Endothelial cell of umbilical vein (primary cell): Measurements from ENCODE around the gene AK4. TPM values are rescaled to one million over a fixed set of nuclear protein-coding genes. Genes with fewer than 3 reads are reported as not detected.

Experiments
- BruUV-seq: library from RNA; stranded (reverse); fragments of 400-500 nt; replicated peaks from 2 replicates; lab custom pipeline; 2021; lab: Mats Ljungman, UMichigan
- CTCF ChIA-PET: fragments of 300-600, 350-600 bp; sonication (Branson Sonifier 250); formaldehyde crosslinking; loops from one replicate; lab custom pipeline; 2021; ENCODE audit warnings: antibody characterized with exemption, inconsistent platforms; lab: Charles Lee
- POLR2A ChIA-PET: fragments of 300-600, 350-600 bp; sonication (Branson Sonifier 250); formaldehyde crosslinking; loops from one replicate; lab custom pipeline; 2021; ENCODE audit warnings: antibody characterized with exemption, inconsistent platforms; lab: Charles Lee
- DNase-seq: peaks from one replicate; pipeline ENCODE4 v3.0.0-alpha.2; 2011; ENCODE audit warnings: low read depth, low spot score
- FAIRE-seq: peaks from 2 replicates; lab custom pipeline; 2011; peaks lifted over from hg19 to GRCh38; lab: Jason Lieb, UNC
- H2AFZ ChIP-seq: 2 replicates; pipeline ENCODE4 v1.6.0; 2012; ENCODE audit warnings: low read depth, low read length, control low read depth, inconsistent platforms
- H3K27ac ChIP-seq: 2 replicates; pipeline ENCODE4 v1.5.1; 2011; ENCODE audit warnings: low read depth, mild to moderate bottlenecking, control low read depth, low read length, moderate library complexity; ENCODE audit not compliant: insufficient read depth
- H3K27me3 ChIP-seq, 2 experiments: 2 replicates each; pipeline versions ENCODE4 v1.6.0 to v1.6.1; 2011; ENCODE audit warnings: low read length in 2 of 2, mixed read lengths in 1 of 2; ENCODE audit not compliant: control insufficient read depth in 2 of 2, insufficient read depth in 2 of 2
- H3K36me3 ChIP-seq, 2 experiments: 2 replicates in 1 of 2; 3 replicates in 1 of 2; pipeline ENCODE4 v1.5.1; 2011; ENCODE audit warnings: low read length in 2 of 2, mild to moderate bottlenecking in 1 of 2, moderate library complexity in 1 of 2; ENCODE audit not compliant: control insufficient read depth in 2 of 2, insufficient read depth in 2 of 2; ENCODE audit errors: extremely low read depth in 1 of 2
- H3K4me1 ChIP-seq: 3 replicates; pipeline ENCODE4 v1.5.1; 2011; ENCODE audit warnings: mild to moderate bottlenecking, low read length; ENCODE audit not compliant: control insufficient read depth, insufficient read depth; ENCODE audit errors: extremely low read depth
- H3K4me2 ChIP-seq: 2 replicates; pipeline ENCODE4 v1.6.1; 2011; ENCODE audit warnings: low read length, control low read depth, mixed read lengths; ENCODE audit not compliant: insufficient read depth
- H3K4me3 ChIP-seq, 3 experiments: fragments of 200-600 bp in 1 of 3; sonication (generic), shearing (Covaris generic) in 1 of 3; replicated peaks in 1 of 3; 2 replicates each; pipeline ENCODE4 v1.5.1; 2011 to 2016; ENCODE audit warnings: control low read depth in 3 of 3, low read length in 3 of 3, mild to moderate bottlenecking in 2 of 3, inconsistent platforms in 1 of 3, low read depth in 1 of 3, moderate library complexity in 1 of 3; ENCODE audit not compliant: insufficient read depth in 1 of 3
- H3K79me2 ChIP-seq: 2 replicates; pipeline ENCODE4 v1.6.0; 2012; ENCODE audit warnings: low read length, inconsistent platforms; ENCODE audit not compliant: control insufficient read depth, insufficient read depth
- H3K9ac ChIP-seq: replicated peaks from 2 replicates; pipeline ENCODE3; 2011; ENCODE audit warnings: low read length, control low read depth; ENCODE audit not compliant: insufficient read depth; ENCODE audit errors: extremely low read depth
- H3K9me1 ChIP-seq: replicated peaks from 3 replicates; pipeline ENCODE4 v1.6.0; 2011; ENCODE audit warnings: mild to moderate bottlenecking, low read length; ENCODE audit not compliant: control insufficient read depth, insufficient read depth; ENCODE audit errors: extremely low read depth
- H3K9me3 ChIP-seq: replicated peaks from 2 replicates; pipeline ENCODE4 v1.5.1; 2012; ENCODE audit warnings: low read length, inconsistent platforms; ENCODE audit not compliant: control insufficient read depth, insufficient read depth
- H4K20me1 ChIP-seq: replicated peaks from 2 replicates; pipeline ENCODE3; 2011; ENCODE audit warnings: mild to moderate bottlenecking, low read length; ENCODE audit not compliant: control insufficient read depth, insufficient read depth; ENCODE audit errors: extremely low read depth
- CTCF ChIP-seq, 2 donors: IDR thresholded peaks; 1 replicate in 1 of 2; 2 replicates in 1 of 2; pipeline ENCODE4 v1.5.1; 2011; ENCODE audit warnings: low read length in 2 of 2, mild to moderate bottlenecking in 2 of 2, moderate library complexity in 2 of 2, control low read depth in 1 of 2, inconsistent platforms in 1 of 2, low read depth in 1 of 2; ENCODE audit not compliant: insufficient read depth in 1 of 2; ENCODE audit errors: extremely low read depth in 1 of 2
- EZH2 ChIP-seq: IDR thresholded peaks from 2 replicates; pipeline ENCODE4 v1.6.1; 2012; ENCODE audit warnings: borderline replicate concordance, low read depth, mild to moderate bottlenecking, moderate library complexity, low read length, inconsistent platforms; ENCODE audit not compliant: severe bottlenecking
- FOS ChIP-seq: IDR thresholded peaks from 2 replicates; pipeline ENCODE4 v1.6.1; 2011; ENCODE audit warnings: mild to moderate bottlenecking, low read length, moderate library complexity, borderline replicate concordance; ENCODE audit not compliant: insufficient read depth
- GATA2 ChIP-seq: IDR thresholded peaks from 2 replicates; pipeline ENCODE4 v1.7.0; 2011; ENCODE audit warnings: low read depth, mild to moderate bottlenecking, moderate library complexity, mixed read lengths, low read length; ENCODE audit not compliant: insufficient read length, insufficient read depth
- JUN ChIP-seq: IDR thresholded peaks from 2 replicates; pipeline ENCODE4 v1.6.1; 2011; ENCODE audit warnings: borderline replicate concordance, low read depth; ENCODE audit not compliant: insufficient read length, insufficient read depth
- MYC ChIP-seq: IDR thresholded peaks from one replicate; pipeline ENCODE4 v1.6.1; 2011; ENCODE audit warnings: mild to moderate bottlenecking, low read depth, low read length
- POLR2A ChIP-seq: IDR thresholded peaks from 2 replicates; pipeline ENCODE4 v1.6.1; 2012; ENCODE audit warnings: low read depth, mild to moderate bottlenecking, control low read depth, low read length
- POLR2AphosphoS5 ChIP-seq: IDR thresholded peaks from 2 replicates; pipeline ENCODE4 v1.6.1; 2012; ENCODE audit warnings: low read depth, mild to moderate bottlenecking, control low read depth, low read length, moderate library complexity; ENCODE audit not compliant: insufficient read depth
- dilution Hi-C: fragments of 300-500 bp; cut with MboI; formaldehyde crosslinking; loops from one replicate; pipeline ENCODE4 v1.15.0; 2019; ENCODE audit warnings: low sequenced_read_pairs; ENCODE audit not compliant: extremely low pct_ligation_motif_present
- intact Hi-C: fragments of 100-400 bp; cut with micrococcal nuclease; formaldehyde crosslinking; loops from one replicate; pipeline ENCODE4 v1.10.0; 2022
- polyA plus RNA-seq, 4 experiments: library from polyadenylated mRNA; depleted of rRNA in 3 of 4; stranded (reverse) in 3 of 4; unstranded in 1 of 4; fragments of >200 nt; gene quantifications; 2 replicates each; pipeline versions ENCODE4 v1.2.1 to v1.2.3, GENCODE V29; 2011 to 2012; ENCODE audit warnings: missing spikeins in 1 of 4
- total RNA-seq: library from RNA; stranded (reverse); gene quantifications from 2 replicates; pipeline ENCODE4 v1.2.3, GENCODE V29; 2021
- TF ChIP-seq, protein P1 (sequence below): IDR thresholded peaks from 2 replicates; pipeline ENCODE4 v1.6.1; 2011; ENCODE audit not compliant: insufficient read depth, insufficient read length

The AK4 gene
- total and polyA plus RNA-seq, 2 donors (not counting 3 experiments of a cell fraction or from before 2014, with no cell fraction given) = 2.2 to 5.6 TPM

- ChIA-PET CTCF (interaction anchor here (1.1 to 1.3 kb wide), 2 partner anchors 9 to 13 kb away, joined by 3 to 4 read pairs; no protein-coding TSS in a partner anchor), POLR2A (no interaction called here)
- no peaks in the 10 kb centered on the region for H3K79me2 ChIP-seq
- peak overlapping the region; percentile 77 for H2AFZ ChIP-seq
- no peak overlapping the region for H3K9ac ChIP-seq
- no peaks in the 10 kb centered on the region for H3K9me1 ChIP-seq
- H3K4me2 ChIP-seq = no peak overlapping the region
- no peaks in the 10 kb centered on the region for H3K36me3 ChIP-seq
- DNase-seq (no peak), FAIRE-seq (no peak)
- H3K4me3 ChIP-seq = no peak overlapping the region
- H4K20me1 ChIP-seq = no peaks in the 10 kb centered on the region
- no peak overlapping the region for H3K27ac ChIP-seq
- TF ChIP-seq, protein P1, sequence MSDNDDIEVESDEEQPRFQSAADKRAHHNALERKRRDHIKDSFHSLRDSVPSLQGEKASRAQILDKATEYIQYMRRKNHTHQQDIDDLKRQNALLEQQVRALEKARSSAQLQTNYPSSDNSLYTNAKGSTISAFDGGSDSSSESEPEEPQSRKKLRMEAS = no peak
- no peak for TF ChIP-seq GATA2
- no peak for TF ChIP-seq POLR2AphosphoS5
- TF ChIP-seq JUN = no peak
- no peak for TF ChIP-seq FOS
- H3K9me3 ChIP-seq = no peaks in the 10 kb centered on the region
- H3K4me1 ChIP-seq = no peaks in the 10 kb centered on the region
- H3K27me3 ChIP-seq = peaks cover 0 to 2% of the 10 kb centered on the region in 2 experiments
- no TSS peak for BruUV-seq
- dilution Hi-C loops = no loop called here
- intact Hi-C loops = no loop called here
Observed at GRCh38 chr1:65141394-65141793, 6.6 kb upstream of the AK4 start.

DNA sequence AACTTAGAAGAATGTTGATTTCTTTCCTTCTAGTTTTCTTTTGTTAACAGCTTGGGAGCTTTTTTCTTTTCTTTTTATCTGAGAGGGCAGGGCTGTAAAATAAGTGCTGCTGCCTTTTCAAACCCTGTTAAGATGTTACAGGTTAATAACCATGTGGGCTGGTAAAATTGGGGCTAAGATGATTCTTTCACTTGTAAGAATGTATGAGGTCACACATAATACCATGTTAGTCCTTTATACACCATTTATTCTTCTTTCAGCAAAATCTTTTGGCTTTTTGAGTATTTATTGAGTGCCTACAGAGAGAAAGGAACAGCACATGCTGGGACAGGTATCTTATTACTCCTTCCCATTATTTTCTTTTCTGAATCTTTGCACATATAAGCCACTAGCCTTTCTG lies 6.1 kb upstream of the AK4 start:
- Histone ChIP-seq H3K9me1 (no peaks in the 10 kb centered on the region), H4K20me1 (no peaks in the 10 kb centered on the region), H3K27ac (no peak overlapping the region), H3K9ac (no peak overlapping the region), H3K9me3 (no peaks in the 10 kb centered on the region), H3K4me2 (no peak overlapping the region), H3K4me3 (no peak overlapping the region), H3K27me3 (peaks cover 0 to 5% of the 10 kb centered on the region in 2 experiments), H2AFZ (peak overlapping the region; percentile 77), H3K79me2 (no peaks in the 10 kb centered on the region), H3K4me1 (no peaks in the 10 kb centered on the region), H3K36me3 (no peaks in the 10 kb centered on the region)
- DNase-seq (no peak), FAIRE-seq (no peak)
- intact Hi-C loops = no loop called here
- CTCF ChIA-PET = interaction anchor here (1.1 to 1.3 kb wide), 2 partner anchors 8 to 12 kb away, joined by 3 to 4 read pairs; no protein-coding TSS in a partner anchor
- BruUV-seq = no TSS peak
- POLR2A ChIA-PET = no interaction called here
- dilution Hi-C loops = no loop called here
- TF ChIP-seq POLR2A = no peak
- TF ChIP-seq POLR2AphosphoS5 = no peak
- TF ChIP-seq CTCF (IDR thresholded peaks at IDR 0.05; ENCODE audit: extremely low read depth in 1 of 2, insufficient read depth in 1 of 2, low read depth in 1 of 2, low read length in 2 of 2) = no peak
- TF ChIP-seq FOS = no peak
- TF ChIP-seq JUN = no peak
- TF ChIP-seq, protein P1 = no peak
- TF ChIP-seq GATA2 = no peak
- no peak for TF ChIP-seq MYC
- no peak for TF ChIP-seq EZH2
